T-helper 2 cell treated with Interferon-gamma antibody and Interleukin-4, amounts not matched to agents 5 μg/mL and 100 μg/mL, for 36 hours (primary cell): ENCODE results near the gene SUPT3H.
"Not testable (repeated sequence)": the region's sequence is repeated elsewhere in the genome, so short reads cannot be mapped to it uniquely, and the experiment has no call there.

ENCODE experiments used
- DNase-seq: peaks from one replicate; pipeline ENCODE4 v3.0.0; 2021; ENCODE audit warnings: low spot score
- H3K27ac Mint-ChIP-seq: one replicate; pipeline ENCODE4 v1.8.0; 2021; ENCODE audit warnings: mild to moderate bottlenecking, mixed read lengths
- H3K27me3 Mint-ChIP-seq: one replicate; pipeline ENCODE4 v1.8.0; 2021; ENCODE audit warnings: low read depth, mixed read lengths
- H3K36me3 Mint-ChIP-seq: one replicate; pipeline ENCODE4 v1.8.0; 2021; ENCODE audit warnings: low read depth, mixed read lengths
- H3K4me1 Mint-ChIP-seq: one replicate; pipeline ENCODE4 v1.8.0; 2021; ENCODE audit warnings: low read depth, mixed read lengths
- H3K4me3 Mint-ChIP-seq: one replicate; pipeline ENCODE4 v1.8.0; 2022; ENCODE audit warnings: mild to moderate bottlenecking, moderate library complexity, mixed read lengths
- H3K9me3 Mint-ChIP-seq: one replicate; pipeline ENCODE4 v1.8.0; 2021; ENCODE audit warnings: mixed read lengths

The SUPT3H gene

GRCh38 chr6:45044086-45044485 lies 333.6 kb downstream of the SUPT3H start:
- peaks cover 6% of the 10 kb centered on the region for H3K36me3 Mint-ChIP-seq
- H3K9me3 Mint-ChIP-seq, result peaks cover 13% of the 10 kb centered on the region
- no peak for DNase-seq
- H3K27ac Mint-ChIP-seq, result no peak overlapping the region
- H3K4me3 Mint-ChIP-seq, result no peak overlapping the region
- H3K4me1 Mint-ChIP-seq, result peaks cover 31% of the 10 kb centered on the region
- no peaks in the 10 kb centered on the region for H3K27me3 Mint-ChIP-seq

- not testable (repeated sequence) for H3K36me3 Mint-ChIP-seq, H3K27me3 Mint-ChIP-seq, H3K27ac Mint-ChIP-seq, DNase-seq, H3K4me3 Mint-ChIP-seq, H3K9me3 Mint-ChIP-seq
- peaks cover 20% of the 10 kb centered on the region for H3K4me1 Mint-ChIP-seq
Observed at GRCh38 chr6:45042673-45043072, 335.1 kb downstream of the SUPT3H start.

GRCh38 chr6:45038226-45038625 lies 339.5 kb downstream of the SUPT3H start:
- Mint-ChIP-seq H3K27ac (no peak overlapping the region), H3K27me3 (no peaks in the 10 kb centered on the region), H3K9me3 (no peaks in the 10 kb centered on the region), H3K4me3 (no peak overlapping the region), H3K36me3 (peaks cover 4% of the 10 kb centered on the region), H3K4me1 (peaks cover 2% of the 10 kb centered on the region)
- DNase-seq, result no peak

GRCh38 chr6:45036103-45036502 lies 341.6 kb downstream of the SUPT3H start:
- Mint-ChIP-seq H3K9me3 (no peaks in the 10 kb centered on the region), H3K4me3 (no peak overlapping the region), H3K27ac (no peak overlapping the region), H3K36me3 (peaks cover 4% of the 10 kb centered on the region), H3K27me3 (no peaks in the 10 kb centered on the region), H3K4me1 (peaks cover 2% of the 10 kb centered on the region)
- no peak for DNase-seq

DNA sequence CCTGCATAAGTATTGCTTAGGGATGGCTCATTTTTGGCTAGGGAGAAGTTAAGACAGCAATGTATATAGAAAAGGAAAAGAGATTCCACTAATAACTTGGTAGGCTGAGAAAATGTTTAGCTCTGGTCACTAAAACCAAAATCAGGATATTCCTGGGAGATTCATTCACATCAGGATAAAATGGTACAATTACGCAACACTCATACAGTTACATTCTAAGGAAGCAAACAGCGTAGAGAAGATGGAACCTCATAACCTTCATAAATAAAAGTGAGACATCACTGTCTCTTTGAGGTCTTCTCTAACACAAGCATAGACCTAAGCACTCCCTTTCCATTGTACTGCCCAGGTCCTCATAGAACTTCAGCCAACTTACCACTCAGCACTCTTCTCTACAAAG lies 345.3 kb downstream of the SUPT3H start:
- DNase-seq, result no peak
- H3K27me3 Mint-ChIP-seq, result no peaks in the 10 kb centered on the region
- H3K36me3 Mint-ChIP-seq, result peaks cover 16% of the 10 kb centered on the region
- H3K9me3 Mint-ChIP-seq, result peaks cover 13% of the 10 kb centered on the region
- peaks cover 2% of the 10 kb centered on the region for H3K4me1 Mint-ChIP-seq
- H3K4me3 Mint-ChIP-seq, result no peak overlapping the region
- no peak overlapping the region for H3K27ac Mint-ChIP-seq

- no peak overlapping the region for H3K4me3 Mint-ChIP-seq
- H3K27ac Mint-ChIP-seq, result no peak overlapping the region
- no peak for DNase-seq
- peaks cover 2% of the 10 kb centered on the region for H3K4me1 Mint-ChIP-seq
- H3K36me3 Mint-ChIP-seq, result peaks cover 23% of the 10 kb centered on the region
- H3K27me3 Mint-ChIP-seq, result no peaks in the 10 kb centered on the region
- H3K9me3 Mint-ChIP-seq, result peaks cover 21% of the 10 kb centered on the region
Observed at GRCh38 chr6:45031601-45032000, 346.1 kb downstream of the SUPT3H start.

DNA sequence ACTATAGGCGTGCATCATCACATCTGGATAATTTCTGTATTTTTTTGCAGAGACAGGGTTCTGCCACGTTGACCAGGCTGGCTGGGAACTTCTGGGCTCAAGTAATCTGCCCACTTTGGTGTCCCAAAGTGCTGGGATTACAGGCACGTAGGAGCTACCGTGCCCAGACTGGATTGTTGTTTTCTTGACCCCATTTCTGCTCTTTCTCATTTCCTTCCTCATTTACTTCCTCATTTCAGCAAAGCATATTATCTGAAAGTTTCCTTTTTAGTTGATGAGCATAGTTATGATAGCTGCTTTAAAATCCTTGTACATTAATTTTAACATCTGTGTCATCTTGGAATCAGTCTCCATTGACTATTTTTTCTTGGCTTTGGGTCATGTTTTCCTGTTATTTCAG lies 350.6 kb downstream of the SUPT3H start:
- Mint-ChIP-seq H3K27me3 (no peaks in the 10 kb centered on the region), H3K36me3 (peaks cover 36% of the 10 kb centered on the region), H3K9me3 (peaks cover 45% of the 10 kb centered on the region), H3K27ac (no peak overlapping the region), H3K4me1 (peaks cover 10% of the 10 kb centered on the region), H3K4me3 (no peak overlapping the region)
- DNase-seq, result no peak

GRCh38 chr6:45026003-45026516 lies 351.7 kb downstream of the SUPT3H start:
- H3K4me3 Mint-ChIP-seq, result no peak overlapping the region
- no peak for DNase-seq
- H3K36me3 Mint-ChIP-seq, result peaks cover 39% of the 10 kb centered on the region
- H3K9me3 Mint-ChIP-seq, result peaks cover 45% of the 10 kb centered on the region
- peaks cover 18% of the 10 kb centered on the region for H3K4me1 Mint-ChIP-seq
- no peak overlapping the region for H3K27ac Mint-ChIP-seq
- no peaks in the 10 kb centered on the region for H3K27me3 Mint-ChIP-seq

GRCh38 chr6:45024610-45025009 lies 353.1 kb downstream of the SUPT3H start:
- peaks cover 40% of the 10 kb centered on the region for H3K36me3 Mint-ChIP-seq
- no peak overlapping the region for H3K27ac Mint-ChIP-seq
- no peak for DNase-seq
- H3K4me3 Mint-ChIP-seq, result no peak overlapping the region
- H3K27me3 Mint-ChIP-seq, result no peaks in the 10 kb centered on the region
- H3K4me1 Mint-ChIP-seq, result peaks cover 25% of the 10 kb centered on the region
- peaks cover 46% of the 10 kb centered on the region for H3K9me3 Mint-ChIP-seq

- peak overlapping the region; percentile 42 for H3K4me3 Mint-ChIP-seq
- DNase-seq, result no peak
- peak overlapping the region; percentile 36 for H3K27ac Mint-ChIP-seq
Observed at GRCh38 chr6:45021676-45022075, 356.1 kb downstream of the SUPT3H start.

GRCh38 chr6:45012687-45013086 lies 365.0 kb downstream of the SUPT3H start:
- Mint-ChIP-seq H3K4me3 (no peak overlapping the region), H3K9me3 (peaks cover 50% of the 10 kb centered on the region), H3K36me3 (peaks cover 46% of the 10 kb centered on the region), H3K4me1 (peaks cover 13% of the 10 kb centered on the region), H3K27me3 (no peaks in the 10 kb centered on the region), H3K27ac (no peak overlapping the region)
- DNase-seq, result no peak

More at GRCh38 chr6:45021676-45022075, 356.1 kb downstream of the SUPT3H start:
- H3K27me3 Mint-ChIP-seq, result no peaks in the 10 kb centered on the region
- peaks cover 28% of the 10 kb centered on the region for H3K36me3 Mint-ChIP-seq
- peaks cover 25% of the 10 kb centered on the region for H3K4me1 Mint-ChIP-seq
- peaks cover 31% of the 10 kb centered on the region for H3K9me3 Mint-ChIP-seq

GRCh38 chr6:45009576-45009975 lies 368.2 kb downstream of the SUPT3H start:
- H3K4me1 Mint-ChIP-seq, result peaks cover 13% of the 10 kb centered on the region
- peaks cover 60% of the 10 kb centered on the region for H3K9me3 Mint-ChIP-seq
- H3K27ac Mint-ChIP-seq, result no peak overlapping the region
- no peak for DNase-seq
- H3K27me3 Mint-ChIP-seq, result no peaks in the 10 kb centered on the region
- H3K36me3 Mint-ChIP-seq, result peaks cover 51% of the 10 kb centered on the region
- no peak overlapping the region for H3K4me3 Mint-ChIP-seq

- DNase-seq, result no peak
- no peak overlapping the region for H3K27ac Mint-ChIP-seq
- H3K4me1 Mint-ChIP-seq, result peaks cover 26% of the 10 kb centered on the region
- no peaks in the 10 kb centered on the region for H3K27me3 Mint-ChIP-seq
- H3K9me3 Mint-ChIP-seq, result peaks cover 48% of the 10 kb centered on the region
- H3K4me3 Mint-ChIP-seq, result no peak overlapping the region
- peaks cover 34% of the 10 kb centered on the region for H3K36me3 Mint-ChIP-seq
Observed at GRCh38 chr6:45006893-45007292, 370.8 kb downstream of the SUPT3H start.

DNA sequence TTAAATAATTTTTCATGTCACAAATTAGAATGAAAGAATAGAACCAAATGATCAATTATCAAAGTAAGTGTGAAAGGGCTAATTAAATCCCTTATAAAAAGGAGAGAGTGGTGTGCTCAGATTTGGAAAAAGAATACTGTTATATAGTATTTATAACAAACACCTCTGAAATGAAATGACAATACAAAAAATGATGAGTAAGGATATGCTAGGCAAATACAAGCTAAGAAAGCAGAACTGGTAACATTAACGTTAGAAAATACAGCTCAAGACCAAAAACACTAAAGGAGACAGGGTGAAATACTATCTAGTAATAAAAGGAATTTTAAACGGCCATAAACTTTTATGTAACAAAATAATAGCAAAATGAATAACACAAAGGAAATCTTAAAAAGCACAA lies 373.8 kb downstream of the SUPT3H start:
- H3K4me3 Mint-ChIP-seq, result no peak overlapping the region
- H3K9me3 Mint-ChIP-seq, result peaks cover 27% of the 10 kb centered on the region
- no peak for DNase-seq
- H3K36me3 Mint-ChIP-seq, result peaks cover 16% of the 10 kb centered on the region
- peaks cover 33% of the 10 kb centered on the region for H3K4me1 Mint-ChIP-seq
- H3K27me3 Mint-ChIP-seq, result no peaks in the 10 kb centered on the region
- no peak overlapping the region for H3K27ac Mint-ChIP-seq

- H3K4me1 Mint-ChIP-seq, result peaks cover 36% of the 10 kb centered on the region
- peaks cover 20% of the 10 kb centered on the region for H3K36me3 Mint-ChIP-seq
- H3K27ac Mint-ChIP-seq, result peak overlapping the region; percentile 21
- DNase-seq, result no peak
- no peak overlapping the region for H3K4me3 Mint-ChIP-seq
- H3K27me3 Mint-ChIP-seq, result no peaks in the 10 kb centered on the region
- H3K9me3 Mint-ChIP-seq, result peaks cover 26% of the 10 kb centered on the region
Observed at GRCh38 chr6:45003387-45003786, 374.3 kb downstream of the SUPT3H start.
